OCI-LY1 (cell line): Measurements from ENCODE around the gene ADGRL1.

Experiments used
- H2AFZ ChIP-seq: fragments of 200-600 bp; sonication (generic), shearing (Covaris generic); 2 replicates; pipeline ENCODE4 v1.6.0; 2014; ENCODE audit warnings: antibody characterized with exemption, mild to moderate bottlenecking, low read length
- H3F3A ChIP-seq: fragments of 200-600 bp; sonication (generic), shearing (Covaris generic); 2 replicates; pipeline ENCODE4 v1.6.0; 2014; ENCODE audit warnings: mild to moderate bottlenecking, antibody characterized with exemption, low read length, moderate library complexity; ENCODE audit not compliant: insufficient read depth
- H3K27ac ChIP-seq: fragments of 200-600 bp; sonication (generic); 2 replicates; pipeline ENCODE4 v1.5.1; 2014; ENCODE audit warnings: low read length, mixed run types, mild to moderate bottlenecking, low read depth; ENCODE audit not compliant: poor library complexity, severe bottlenecking
- H3K27me3 ChIP-seq: fragments of 200-600 bp; sonication (generic); 2 replicates; pipeline ENCODE4 v1.6.0; 2014; ENCODE audit warnings: antibody characterized with exemption, mild to moderate bottlenecking, low read length, moderate library complexity; ENCODE audit not compliant: insufficient read depth
- H3K36me3 ChIP-seq: fragments of 200-600 bp; sonication (generic); 2 replicates; pipeline ENCODE4 v1.6.1; 2014; ENCODE audit warnings: mild to moderate bottlenecking, antibody characterized with exemption, low read length, moderate library complexity, mixed read lengths; ENCODE audit not compliant: insufficient read depth
- H3K4me1 ChIP-seq: fragments of 200-600 bp; sonication (generic); 2 replicates; pipeline ENCODE4 v1.5.1; 2014; ENCODE audit warnings: mild to moderate bottlenecking, low read length, moderate library complexity; ENCODE audit not compliant: insufficient read depth, severe bottlenecking
- H3K4me2 ChIP-seq: fragments of 200-600 bp; sonication (generic), shearing (Covaris generic); 2 replicates; pipeline ENCODE4 v1.6.1; 2014; ENCODE audit warnings: low read length
- H3K4me3 ChIP-seq: fragments of 200-600 bp; sonication (generic); 2 replicates; pipeline ENCODE4 v1.5.1; 2014; ENCODE audit warnings: low read length, low read depth, mild to moderate bottlenecking, mixed read lengths; ENCODE audit not compliant: poor library complexity, severe bottlenecking
- H3K79me2 ChIP-seq: fragments of 200-600 bp; shearing (Covaris generic); 2 replicates; pipeline ENCODE4 v1.6.1; 2016; ENCODE audit warnings: mixed run types, low read length, mixed read lengths; ENCODE audit not compliant: insufficient read depth
- H3K9ac ChIP-seq: fragments of 200-600 bp; sonication (generic), shearing (Covaris generic); 2 replicates; pipeline ENCODE4 v1.6.1; 2014; ENCODE audit warnings: mild to moderate bottlenecking, low read length, mixed read lengths
- H3K9me2 ChIP-seq: fragments of 200-600 bp; sonication (generic), shearing (Covaris generic); 2 replicates; pipeline ENCODE4 v1.6.1; 2014; ENCODE audit warnings: low read depth, mild to moderate bottlenecking, low read length, mixed read lengths
- H3K9me3 ChIP-seq: fragments of 200-600 bp; shearing (Covaris generic); 2 replicates; pipeline ENCODE4 v1.6.1; 2014; ENCODE audit warnings: low read length, mixed read lengths
- H4K20me1 ChIP-seq: fragments of 200-600 bp; sonication (generic), shearing (Covaris generic); 2 replicates; pipeline ENCODE4 v1.6.0; 2016; ENCODE audit warnings: mild to moderate bottlenecking, low read length; ENCODE audit not compliant: insufficient read depth
- CTCF ChIP-seq: fragments of 200-600 bp; sonication (generic), shearing (Covaris generic); IDR thresholded peaks from 2 replicates; pipeline ENCODE4 v1.5.1; 2017; ENCODE audit warnings: mild to moderate bottlenecking, antibody characterized with exemption, low read length, moderate library complexity, mixed read lengths
- EZH2 ChIP-seq: fragments of 200-600 bp; sonication (generic), shearing (Covaris generic); IDR thresholded peaks from 2 replicates; pipeline ENCODE4 v1.8.0; 2017; ENCODE audit warnings: borderline replicate concordance, mixed run types, mild to moderate bottlenecking, antibody characterized with exemption, low read length, moderate library complexity, mixed read lengths

The ADGRL1 gene

DNA sequence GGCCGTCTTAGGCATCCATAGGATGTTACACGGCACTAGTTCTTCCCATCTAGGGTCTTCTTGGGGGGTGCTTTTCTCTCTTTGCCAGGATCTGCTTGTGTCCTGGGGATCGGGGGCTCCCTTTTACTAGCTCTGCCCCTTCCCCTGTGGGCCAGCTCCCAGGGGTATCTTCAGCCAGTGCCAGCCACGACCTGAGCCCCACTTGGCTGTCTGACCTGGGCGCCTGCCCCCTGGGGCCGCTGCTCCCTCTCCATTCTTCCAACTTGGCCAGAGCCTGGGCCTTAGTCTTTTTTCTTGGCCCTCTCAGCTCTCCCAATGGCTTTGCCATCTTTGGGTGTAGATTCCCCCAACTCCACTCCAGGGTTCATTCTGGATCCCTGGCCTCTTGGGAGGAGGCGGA is 91.5 kb downstream of the ADGRL1 start:
- H3K79me2 ChIP-seq, result no peaks in the 10 kb centered on the region
- TF ChIP-seq EZH2, result no peak
- TF ChIP-seq CTCF, result no peak
- H3K9ac ChIP-seq, result no peak overlapping the region
- H3K4me3 ChIP-seq, result no peak overlapping the region
- H2AFZ ChIP-seq, result no peak overlapping the region
- H3K9me2 ChIP-seq, result no peaks in the 10 kb centered on the region
- no peaks in the 10 kb centered on the region for H3K27me3 ChIP-seq
- no peaks in the 10 kb centered on the region for H3K36me3 ChIP-seq
- H4K20me1 ChIP-seq, result no peaks in the 10 kb centered on the region
- H3K27ac ChIP-seq, result no peak overlapping the region
- H3K4me1 ChIP-seq, result peaks cover 51% of the 10 kb centered on the region
- no peak overlapping the region for H3K4me2 ChIP-seq
- 0 out of 2 replicates have a peak, but pooled peaks cover 4% of the 10 kb centered on the region for H3F3A ChIP-seq
- H3K9me3 ChIP-seq, result no peaks in the 10 kb centered on the region

DNA sequence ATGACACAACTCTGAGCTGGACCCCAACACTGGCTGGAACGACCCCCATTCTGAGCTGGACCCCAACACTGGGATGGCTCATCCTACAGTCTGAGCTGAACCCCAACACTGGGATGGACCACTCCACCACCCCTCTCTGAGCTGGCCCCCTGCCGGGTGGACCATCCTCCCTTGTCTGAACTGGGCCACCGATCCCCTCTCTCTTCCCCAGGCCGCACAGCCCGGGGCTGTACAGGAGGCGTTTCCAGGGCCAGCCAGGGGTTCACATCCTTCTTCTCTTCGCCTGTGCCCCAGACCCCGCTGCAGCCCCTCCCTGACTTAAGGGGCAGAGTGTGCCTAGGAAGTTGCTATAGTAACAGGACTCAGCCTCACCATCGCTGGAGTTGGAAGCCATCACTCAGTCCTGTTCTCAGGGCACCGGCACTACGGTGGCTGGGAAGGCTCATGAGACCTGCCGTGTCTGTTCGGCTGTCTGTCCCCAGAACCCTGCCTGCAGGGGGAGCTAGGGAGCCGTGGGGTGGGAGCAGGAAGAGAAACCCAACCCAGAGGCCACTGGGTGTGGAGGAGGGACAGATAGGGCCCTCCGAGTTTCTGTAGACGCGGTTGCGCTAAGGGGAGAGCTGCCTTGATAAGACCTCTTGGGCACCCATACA is 92.1 kb downstream of the ADGRL1 start:
- peak overlapping the region; percentile 4 for H3K27ac ChIP-seq
- no peaks in the 10 kb centered on the region for H4K20me1 ChIP-seq
- peak overlapping the region; percentile 67 for H3K4me3 ChIP-seq
- H3K36me3 ChIP-seq, result no peaks in the 10 kb centered on the region
- peak; percentile 93 for TF ChIP-seq CTCF
- TF ChIP-seq EZH2, result no peak
- 0 out of 2 replicates have a peak, but pooled peaks cover 2% of the 10 kb centered on the region for H3F3A ChIP-seq
- no peaks in the 10 kb centered on the region for H3K9me2 ChIP-seq
- H3K79me2 ChIP-seq, result no peaks in the 10 kb centered on the region
- H3K9me3 ChIP-seq, result no peaks in the 10 kb centered on the region
- H3K4me2 ChIP-seq, result peak overlapping the region; percentile 74
- H3K27me3 ChIP-seq, result no peaks in the 10 kb centered on the region
- H2AFZ ChIP-seq, result no peak overlapping the region
- H3K9ac ChIP-seq, result peak overlapping the region; percentile 61
- peaks cover 49% of the 10 kb centered on the region for H3K4me1 ChIP-seq

DNA sequence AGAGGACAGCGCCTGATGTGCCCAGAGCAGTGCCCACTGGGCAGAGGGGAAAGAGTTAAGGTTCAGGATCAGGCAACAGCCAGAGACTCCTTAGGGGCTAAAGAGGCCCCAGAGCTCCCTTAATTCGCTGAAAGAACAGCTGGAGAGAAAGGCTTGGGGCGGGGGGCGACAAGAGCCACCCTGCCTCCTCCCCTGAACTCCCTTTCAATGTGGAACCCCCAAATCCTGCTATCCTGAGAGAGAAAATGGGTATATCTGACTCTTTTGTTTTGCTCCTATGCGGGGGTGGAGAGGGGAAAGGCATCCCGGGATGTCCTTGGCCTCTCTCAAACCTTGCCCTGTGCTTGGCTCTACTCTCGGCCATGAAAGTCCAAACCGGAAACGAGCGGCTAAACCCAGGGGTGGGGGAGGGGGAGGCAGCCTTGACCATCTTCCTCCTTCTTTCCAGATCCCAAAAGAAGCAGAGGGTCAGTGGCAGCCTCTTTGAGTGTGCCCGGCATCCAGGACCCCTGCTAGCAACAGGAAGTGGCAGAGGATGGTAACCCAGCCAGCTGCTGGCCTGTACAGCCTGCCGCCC is 93.1 kb downstream of the ADGRL1 start:
- H4K20me1 ChIP-seq, result no peaks in the 10 kb centered on the region
- peak overlapping the region; percentile 61 for H3K9ac ChIP-seq
- H3K27me3 ChIP-seq, result no peaks in the 10 kb centered on the region
- no peaks in the 10 kb centered on the region for H3F3A ChIP-seq
- H3K9me3 ChIP-seq, result no peaks in the 10 kb centered on the region
- H3K4me1 ChIP-seq, result peaks cover 42% of the 10 kb centered on the region
- H2AFZ ChIP-seq, result no peak overlapping the region
- H3K27ac ChIP-seq, result peak overlapping the region; percentile 4
- H3K4me3 ChIP-seq, result peak overlapping the region; percentile 67
- TF ChIP-seq CTCF, result no peak
- no peak for TF ChIP-seq EZH2
- H3K4me2 ChIP-seq, result peak overlapping the region; percentile 74
- H3K9me2 ChIP-seq, result no peaks in the 10 kb centered on the region
- H3K79me2 ChIP-seq, result no peaks in the 10 kb centered on the region
- no peaks in the 10 kb centered on the region for H3K36me3 ChIP-seq
